Activated CD8-positive, alpha-beta memory T cell treated with anti-CD3 and anti-CD28 coated beads, Interleukin-2, amount 10 ng/mL, durations not matched to agents 7 days and 5 days (primary cell): ENCODE data around the gene MIS18A. TPM values are rescaled to one million over a fixed set of nuclear protein-coding genes. Genes with fewer than 3 reads are reported as not detected.
"Not testable (repeated sequence)": the region's sequence is repeated elsewhere in the genome, so short reads cannot be mapped to it uniquely, and the experiment has no call there.

ENCODE experiments used
- ATAC-seq: fragments of 150-1000 bp; cut with Tn5 transposase; one replicate; pipeline ENCODE4 v1.10.0; 2021; ENCODE audit warnings: moderate library complexity
- CTCF ChIA-PET: fragments of 350-600 bp; sonication (Branson Sonifier 250); formaldehyde crosslinking; loops from one replicate; lab custom pipeline; 2021; ENCODE audit warnings: antibody characterized with exemption; lab: Charles Lee
- DNase-seq: peaks from one replicate; pipeline ENCODE4 v3.0.0-alpha.2; 2020
- H3K27ac Mint-ChIP-seq: one replicate; pipeline ENCODE4 v1.8.0; 2021; ENCODE audit warnings: mild to moderate bottlenecking, mixed read lengths
- H3K27me3 Mint-ChIP-seq: one replicate; pipeline ENCODE4 v1.8.0; 2021; ENCODE audit warnings: mixed read lengths
- H3K36me3 Mint-ChIP-seq: one replicate; pipeline ENCODE4 v1.8.0; 2021; ENCODE audit warnings: mild to moderate bottlenecking, mixed read lengths
- H3K4me1 Mint-ChIP-seq: one replicate; pipeline ENCODE4 v1.8.0; 2021; ENCODE audit warnings: mixed read lengths
- H3K4me3 Mint-ChIP-seq: one replicate; pipeline ENCODE4 v1.8.0; 2021; ENCODE audit warnings: mild to moderate bottlenecking, moderate library complexity, mixed read lengths
- H3K9me3 Mint-ChIP-seq: one replicate; pipeline ENCODE4 v1.8.0; 2022; ENCODE audit warnings: low read depth, mixed read lengths
- total RNA-seq, 2 experiments: library from RNA; stranded (reverse); gene quantifications; one replicate each; pipeline ENCODE4 v1.2.3, GENCODE V29; 2021

Gene MIS18A
- total RNA-seq, 2 experiments from 2014 or later: 29.3 to 30.1 TPM

GRCh38 chr21:32298658-32299081 lies 19.8 kb upstream of the MIS18A start, which contains the start of gene MRAP:
TSS of gene MRAP (plus strand) at chr21:32298855. CDS start at chr21:32298972, 117 bp downstream.
- no peak within 1 kb of the TSS for H3K4me3 Mint-ChIP-seq
- no peak within 1 kb of the TSS for H3K27ac Mint-ChIP-seq
- no peaks in the 10 kb centered on the region for H3K9me3 Mint-ChIP-seq
- no peaks in the 10 kb centered on the region for H3K27me3 Mint-ChIP-seq
- H3K4me1 Mint-ChIP-seq: no peaks in the 10 kb centered on the region
- peaks cover 9% of the 10 kb centered on the region for H3K36me3 Mint-ChIP-seq
- CTCF ChIA-PET: no interaction called here
- ATAC-seq (no peak), DNase-seq (no peak)

DNA sequence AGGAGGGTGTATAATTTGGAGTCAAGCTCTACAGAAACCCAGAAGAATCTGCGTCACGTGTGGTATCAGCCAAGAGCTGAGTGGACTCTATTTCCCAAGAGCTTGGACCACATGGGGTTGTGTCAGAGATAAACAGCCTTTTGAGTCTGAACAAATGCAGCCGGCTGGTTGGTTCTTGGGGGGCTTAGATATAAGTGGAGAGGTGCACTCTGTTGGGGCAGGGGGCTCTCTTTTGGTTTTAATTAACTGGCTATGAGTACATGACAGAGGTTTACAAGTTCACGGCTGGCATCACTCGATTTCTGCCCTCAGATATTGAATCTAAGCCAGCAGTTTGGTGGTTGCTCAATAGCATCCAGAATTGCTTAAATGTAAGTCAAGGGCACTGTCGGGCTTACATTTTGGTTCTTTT lies 19.3 kb upstream of the MIS18A start:
- ATAC-seq (no peak), DNase-seq (no peak)
- H3K9me3 Mint-ChIP-seq: no peaks in the 10 kb centered on the region
- CTCF ChIA-PET: no interaction called here
- H3K4me1 Mint-ChIP-seq: no peaks in the 10 kb centered on the region
- no peak overlapping the region for H3K27ac Mint-ChIP-seq
- H3K36me3 Mint-ChIP-seq: peaks cover 9% of the 10 kb centered on the region
- no peak overlapping the region for H3K4me3 Mint-ChIP-seq
- H3K27me3 Mint-ChIP-seq: no peaks in the 10 kb centered on the region

DNA sequence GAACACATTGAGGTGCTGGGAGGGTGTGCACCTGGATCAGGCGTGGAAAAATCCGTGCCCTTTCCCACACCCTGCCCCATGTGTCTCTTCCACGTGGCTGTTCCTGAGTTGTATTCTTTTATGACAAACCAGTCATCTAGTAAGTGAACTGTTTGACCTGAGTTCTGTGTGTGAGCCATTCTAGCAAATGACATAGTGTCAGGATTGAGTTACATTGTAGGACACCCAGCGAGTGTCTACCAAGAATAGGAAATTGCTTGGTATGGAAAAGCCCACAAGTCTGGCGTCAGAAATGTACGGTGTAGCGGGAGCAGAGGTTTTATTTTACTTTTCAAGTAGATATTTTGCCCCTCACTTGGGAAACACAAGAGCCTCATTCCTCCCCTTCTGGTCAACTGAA lies 18.6 kb upstream of the MIS18A start:
- Mint-ChIP-seq H3K9me3 (no peaks in the 10 kb centered on the region), H3K36me3 (peaks cover 9% of the 10 kb centered on the region), H3K4me3 (no peak overlapping the region), H3K4me1 (no peaks in the 10 kb centered on the region), H3K27ac (no peak overlapping the region), H3K27me3 (no peaks in the 10 kb centered on the region)
- no peak for DNase-seq
- no peak for ATAC-seq
- CTCF ChIA-PET: no interaction called here

DNA sequence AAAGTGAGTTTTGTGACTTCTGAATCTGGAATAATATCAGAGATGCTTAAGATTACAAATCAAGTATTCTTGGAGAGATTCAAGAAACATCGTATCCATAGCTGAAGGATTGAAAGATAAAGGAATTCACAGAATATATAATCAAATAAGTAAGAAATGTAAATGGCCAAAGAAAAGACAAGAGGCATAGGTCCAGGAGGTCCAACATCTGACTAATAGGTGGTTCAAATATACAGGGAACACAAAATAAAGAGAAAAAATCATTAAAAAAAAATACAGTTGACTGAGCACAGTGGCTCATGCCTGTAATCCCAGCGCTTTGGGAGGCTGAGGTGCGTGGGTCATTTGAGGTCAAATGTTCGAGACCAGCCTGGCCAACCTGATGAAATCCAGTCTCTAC lies 6.6 kb upstream of the MIS18A start:
- Mint-ChIP-seq H3K27ac (no peak overlapping the region), H3K4me1 (peaks cover 6% of the 10 kb centered on the region), H3K27me3 (no peaks in the 10 kb centered on the region), H3K36me3 (peaks cover 3% of the 10 kb centered on the region), H3K9me3 (no peaks in the 10 kb centered on the region), H3K4me3 (no peak overlapping the region)
- CTCF ChIA-PET: no interaction called here
- ATAC-seq (no peak), DNase-seq (peak; percentile 4)

- peak; percentile 18 for DNase-seq
- Mint-ChIP-seq H3K9me3 (no peaks in the 10 kb centered on the region), H3K36me3 (peaks cover 3% of the 10 kb centered on the region), H3K27me3 (no peaks in the 10 kb centered on the region), H3K4me3 (no peak overlapping the region), H3K4me1 (peaks cover 23% of the 10 kb centered on the region), H3K27ac (no peak overlapping the region)
- ATAC-seq: no peak
- CTCF ChIA-PET: no interaction called here
Observed at GRCh38 chr21:32282992-32283391, 4.1 kb upstream of the MIS18A start.

DNA sequence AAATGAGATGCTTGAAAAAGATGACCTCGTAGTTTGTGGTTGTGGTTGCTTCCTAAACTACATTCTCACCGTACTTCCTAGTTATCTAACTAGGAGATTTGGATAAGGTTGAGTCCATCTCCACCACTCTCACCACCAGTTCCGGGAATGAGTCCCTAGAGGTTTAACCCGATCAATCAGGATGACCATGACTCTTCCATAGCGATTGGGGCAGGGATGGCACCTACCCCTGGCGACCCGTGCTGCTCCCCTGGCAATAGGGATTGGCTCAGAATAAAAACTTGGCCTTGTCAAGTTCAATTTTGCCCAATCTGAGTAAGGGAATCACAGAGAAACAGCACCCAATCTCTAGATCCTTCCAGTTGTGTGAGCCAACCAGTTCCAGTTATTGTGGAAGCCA lies 2.7 kb upstream of the MIS18A start:
- DNase-seq: no peak
- H3K9me3 Mint-ChIP-seq: no peaks in the 10 kb centered on the region

DNA sequence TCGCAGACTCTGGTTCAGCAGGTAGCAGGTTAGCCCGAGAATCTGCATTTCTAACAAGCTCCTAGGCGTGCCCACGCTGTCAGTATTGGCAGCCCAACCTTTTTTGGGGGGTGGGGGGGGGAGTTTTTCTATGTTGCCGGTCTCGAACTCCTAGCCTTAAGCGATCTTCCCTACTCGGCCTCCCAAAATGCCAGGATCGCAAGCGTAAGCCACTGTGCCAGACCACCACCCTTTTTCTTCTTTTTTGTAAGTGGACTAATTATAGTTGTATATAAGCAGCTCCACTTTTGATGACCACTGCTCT lies 480 bp upstream of the MIS18A start:
- ATAC-seq (no peak), DNase-seq (no peak)
- Mint-ChIP-seq H3K36me3 (peaks cover 3% of the 10 kb centered on the region), H3K4me1 (peaks cover 33% of the 10 kb centered on the region), H3K4me3 (peak overlapping the region; percentile 99), H3K27ac (peak overlapping the region; percentile 95), H3K9me3 (no peaks in the 10 kb centered on the region), H3K27me3 (no peaks in the 10 kb centered on the region)
- CTCF ChIA-PET: interaction anchor here (0.9 to 1.4 kb wide), 2 partner anchors 28 to 114 kb away, joined by 3 read pairs; partner anchors contain the start of gene URB1

More for the DNA sequence above, 2.7 kb upstream of the MIS18A start:
- Mint-ChIP-seq H3K4me3 (no peak overlapping the region), H3K27me3 (no peaks in the 10 kb centered on the region), H3K4me1 (peaks cover 33% of the 10 kb centered on the region), H3K36me3 (peaks cover 3% of the 10 kb centered on the region), H3K27ac (no peak overlapping the region)
- CTCF ChIA-PET: no interaction called here
- no peak for ATAC-seq

- Mint-ChIP-seq H3K27ac (peak overlapping the region; percentile 95), H3K27me3 (no peaks in the 10 kb centered on the region), H3K4me1 (peaks cover 33% of the 10 kb centered on the region), H3K9me3 (no peaks in the 10 kb centered on the region), H3K36me3 (peaks cover 3% of the 10 kb centered on the region), H3K4me3 (peak overlapping the region; percentile 99)
- ATAC-seq (no peak), DNase-seq (no peak)
- CTCF ChIA-PET: no interaction called here
Observed at GRCh38 chr21:32278103-32278502, 746 bp downstream of the MIS18A start.

DNA sequence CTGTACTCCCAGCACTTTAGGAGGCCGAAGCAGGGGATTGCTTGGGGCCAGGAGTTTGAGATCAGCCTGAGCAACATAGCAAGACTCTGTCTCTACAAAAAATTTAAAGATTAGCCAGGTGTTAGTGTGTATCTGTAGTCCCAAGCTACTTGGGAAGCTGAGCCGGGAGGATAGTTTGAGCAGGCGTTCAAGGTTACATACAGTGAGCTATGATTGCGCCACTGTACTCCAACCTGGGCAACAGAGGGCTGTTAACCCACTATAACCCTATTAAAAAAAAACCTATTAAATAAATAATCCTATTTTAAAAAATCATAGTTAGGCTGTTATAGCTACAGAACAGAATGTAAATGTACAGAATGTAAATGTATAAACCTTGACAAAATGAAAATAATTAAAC lies 2.2 kb downstream of the MIS18A start:
- DNase-seq (no peak), ATAC-seq (no peak)
- Mint-ChIP-seq H3K4me1 (peaks cover 31% of the 10 kb centered on the region), H3K4me3 (no peak overlapping the region), H3K27me3 (no peaks in the 10 kb centered on the region), H3K36me3 (peaks cover 3% of the 10 kb centered on the region), H3K9me3 (no peaks in the 10 kb centered on the region), H3K27ac (no peak overlapping the region)
- CTCF ChIA-PET: interaction anchor here (0.8 kb wide), 2 partner anchors 10 to 19 kb away, joined by 3 read pairs; no protein-coding TSS in a partner anchor

- ATAC-seq (no peak), DNase-seq (no peak)
- H3K9me3 Mint-ChIP-seq: no peaks in the 10 kb centered on the region
- H3K27ac Mint-ChIP-seq: no peak overlapping the region
- peaks cover 15% of the 10 kb centered on the region for H3K36me3 Mint-ChIP-seq
- H3K27me3 Mint-ChIP-seq: no peaks in the 10 kb centered on the region
- CTCF ChIA-PET: no interaction called here
- H3K4me1 Mint-ChIP-seq: no peaks in the 10 kb centered on the region
- H3K4me3 Mint-ChIP-seq: no peak overlapping the region
Observed at GRCh38 chr21:32270748-32271147, 8.1 kb downstream of the MIS18A start.

GRCh38 chr21:32265321-32265720 lies 13.5 kb downstream of the MIS18A start:
- DNase-seq, ATAC-seq, H3K27me3 Mint-ChIP-seq, H3K4me1 Mint-ChIP-seq, H3K4me3 Mint-ChIP-seq, CTCF ChIA-PET, H3K27ac Mint-ChIP-seq, H3K9me3 Mint-ChIP-seq: not testable (repeated sequence)
- peaks cover 13% of the 10 kb centered on the region for H3K36me3 Mint-ChIP-seq

DNA sequence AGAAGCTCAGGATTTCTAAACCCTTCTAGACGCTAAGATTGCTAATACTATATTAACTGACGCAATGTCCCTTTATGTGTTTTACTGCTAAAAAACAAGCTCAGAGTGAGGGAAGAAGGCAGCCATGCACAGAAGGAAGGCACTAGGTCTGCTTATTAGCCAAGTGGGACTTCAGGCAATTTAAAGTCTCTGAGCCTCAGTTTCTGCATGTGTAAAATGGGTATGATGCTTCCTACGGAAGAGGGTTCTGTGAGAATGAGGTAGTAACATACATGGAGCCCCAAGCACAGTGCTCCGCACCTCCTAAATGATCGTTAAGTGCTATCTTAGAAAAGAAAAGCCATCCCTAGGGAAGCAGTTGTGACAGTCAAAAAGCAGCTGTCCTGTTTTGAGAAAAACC lies 16.9 kb downstream of the MIS18A start:
- ATAC-seq: no peak
- DNase-seq: no peak
- CTCF ChIA-PET: interaction anchor here (1.0 kb wide), 1 partner anchor 252 kb away, joined by 4 read pairs; no protein-coding TSS in a partner anchor
- H3K9me3 Mint-ChIP-seq: no peaks in the 10 kb centered on the region
- H3K27ac Mint-ChIP-seq: no peak overlapping the region
- peaks cover 2% of the 10 kb centered on the region for H3K4me1 Mint-ChIP-seq
- peaks cover 4% of the 10 kb centered on the region for H3K36me3 Mint-ChIP-seq
- H3K27me3 Mint-ChIP-seq: no peaks in the 10 kb centered on the region
- H3K4me3 Mint-ChIP-seq: no peak overlapping the region

- peaks cover 10% of the 10 kb centered on the region for H3K27me3 Mint-ChIP-seq
- H3K27ac Mint-ChIP-seq: no peak overlapping the region
- no peaks in the 10 kb centered on the region for H3K36me3 Mint-ChIP-seq
- no peak overlapping the region for H3K4me3 Mint-ChIP-seq
- ATAC-seq (no peak), DNase-seq (no peak)
- CTCF ChIA-PET: interaction anchor here (0.7 kb wide), 1 partner anchor 585 kb away, joined by 3 read pairs; no protein-coding TSS in a partner anchor
- H3K4me1 Mint-ChIP-seq: peaks cover 2% of the 10 kb centered on the region
- H3K9me3 Mint-ChIP-seq: no peaks in the 10 kb centered on the region
Observed at GRCh38 chr21:32260130-32260529, 18.7 kb downstream of the MIS18A start.

DNA sequence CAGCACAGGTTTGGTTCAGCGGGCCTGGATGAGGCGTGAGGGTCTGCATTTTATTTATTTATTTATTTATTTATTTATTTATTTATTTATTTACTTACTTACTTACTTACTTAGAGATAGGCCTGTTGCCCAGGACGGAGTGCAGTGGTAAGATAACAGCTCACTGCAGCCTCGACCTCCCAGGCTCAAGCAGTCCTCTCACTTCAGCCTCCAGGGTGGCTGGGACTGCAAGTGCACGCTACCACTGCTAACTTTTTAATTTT lies 20.1 kb downstream of the MIS18A start:
- not testable (repeated sequence) for ATAC-seq, DNase-seq, H3K4me1 Mint-ChIP-seq, H3K36me3 Mint-ChIP-seq, H3K4me3 Mint-ChIP-seq, H3K27ac Mint-ChIP-seq, H3K9me3 Mint-ChIP-seq
- H3K27me3 Mint-ChIP-seq: peaks cover 10% of the 10 kb centered on the region
- CTCF ChIA-PET: interaction anchor here (1.2 to 2.1 kb wide), 6 partner anchors 15 to 398 kb away, joined by 3 to 9 read pairs (median 4); partner anchors contain the start of gene HUNK
